Caco-2 (cell line): ENCODE measurements around the gene ZFP1. TPM values are rescaled to one million over a fixed set of nuclear protein-coding genes. Genes with fewer than 3 reads are reported as not detected.

Experiments
- BruUV-seq: library from RNA; stranded (reverse); fragments of 400-500 nt; replicated peaks from 2 replicates; lab custom pipeline; 2021; lab: Mats Ljungman, UMichigan
- CTCF ChIA-PET: fragments of 300-600 bp; sonication (Branson Sonifier 250); formaldehyde crosslinking; loops from one replicate; lab custom pipeline; 2022; ENCODE audit warnings: antibody characterized with exemption; lab: Charles Lee
- POLR2A ChIA-PET: fragments of 300-600 bp; sonication (Branson Sonifier 250); formaldehyde crosslinking; loops from one replicate; lab custom pipeline; 2022; ENCODE audit warnings: antibody characterized with exemption; lab: Charles Lee
- DNase-seq, 2 experiments: peaks; one replicate each; pipeline versions ENCODE4 v3.0.0 to v3.0.0-alpha.2; 2020 to 2022
- H3K27me3 ChIP-seq: replicated peaks from 2 replicates; pipeline ENCODE4 v1.6.0; 2011; ENCODE audit warnings: low read length; ENCODE audit not compliant: control insufficient read depth, insufficient read depth
- H3K36me3 ChIP-seq: 2 replicates; pipeline ENCODE4 v1.5.1; 2011; ENCODE audit warnings: low read length; ENCODE audit not compliant: control insufficient read depth, insufficient read depth
- H3K4me1 ChIP-seq: fragments of 250-450 bp; sonication (Bioruptor Pico); 2 replicates; pipeline ENCODE4 v1.5.1; 2020; ENCODE audit warnings: mild to moderate bottlenecking
- H3K4me3 ChIP-seq: 2 replicates; pipeline ENCODE4 v1.5.1; 2011; ENCODE audit warnings: low read depth, mild to moderate bottlenecking, control low read depth, low read length
- H3K9me3 ChIP-seq: fragments of 250-450 bp; sonication (Bioruptor Pico); 2 replicates; pipeline ENCODE4 v1.5.1; 2020; ENCODE audit warnings: mild to moderate bottlenecking, moderate library complexity
- H3K27ac Mint-ChIP-seq: one replicate; pipeline ENCODE4 v1.8.0; 2022; ENCODE audit warnings: mixed read lengths; ENCODE audit not compliant: unreplicated experiment
- H3K27me3 Mint-ChIP-seq: one replicate; pipeline ENCODE4 v1.8.0; 2022; ENCODE audit warnings: mixed read lengths; ENCODE audit not compliant: insufficient read depth, unreplicated experiment
- H3K36me3 Mint-ChIP-seq: one replicate; pipeline ENCODE4 v1.8.0; 2022; ENCODE audit warnings: mild to moderate bottlenecking, mixed read lengths; ENCODE audit not compliant: insufficient read depth, unreplicated experiment
- H3K4me1 Mint-ChIP-seq: one replicate; pipeline ENCODE4 v1.8.0; 2022; ENCODE audit warnings: low read depth, mixed read lengths; ENCODE audit not compliant: unreplicated experiment
- H3K4me3 Mint-ChIP-seq: one replicate; pipeline ENCODE4 v1.8.0; 2022; ENCODE audit warnings: mild to moderate bottlenecking, moderate library complexity, mixed read lengths; ENCODE audit not compliant: unreplicated experiment
- H3K9me3 Mint-ChIP-seq: one replicate; pipeline ENCODE4 v1.8.0; 2022; ENCODE audit warnings: mixed read lengths; ENCODE audit not compliant: unreplicated experiment
- intact Hi-C: fragments of 100-400 bp; cut with micrococcal nuclease; formaldehyde crosslinking; loops from one replicate; pipeline ENCODE4 v1.10.0; 2022; ENCODE audit not compliant: unreplicated experiment
- total RNA-seq: library from RNA; stranded (reverse); gene quantifications from 2 replicates; pipeline ENCODE4 v1.2.3, GENCODE V29; 2022
- TF ChIP-seq, protein P1 (sequence below), 2 experiments: fragments of 200-600 bp in 1 of 2; IDR thresholded peaks; 1 replicate in 1 of 2; 2 replicates in 1 of 2; pipeline versions ENCODE4 v1.5.1 to v1.8.0; 2011 to 2022; ENCODE audit warnings: antibody characterized with exemption in 1 of 2, control low read depth in 1 of 2, inconsistent platforms in 1 of 2, low read depth in 1 of 2, low read length in 1 of 2, mild to moderate bottlenecking in 1 of 2, moderate library complexity in 1 of 2; ENCODE audit not compliant: insufficient read depth in 1 of 2, severe bottlenecking in 1 of 2, unreplicated experiment in 1 of 2

The ZFP1 gene
- total RNA-seq, 1 experiment from 2014 or later: 11.4 TPM

DNA sequence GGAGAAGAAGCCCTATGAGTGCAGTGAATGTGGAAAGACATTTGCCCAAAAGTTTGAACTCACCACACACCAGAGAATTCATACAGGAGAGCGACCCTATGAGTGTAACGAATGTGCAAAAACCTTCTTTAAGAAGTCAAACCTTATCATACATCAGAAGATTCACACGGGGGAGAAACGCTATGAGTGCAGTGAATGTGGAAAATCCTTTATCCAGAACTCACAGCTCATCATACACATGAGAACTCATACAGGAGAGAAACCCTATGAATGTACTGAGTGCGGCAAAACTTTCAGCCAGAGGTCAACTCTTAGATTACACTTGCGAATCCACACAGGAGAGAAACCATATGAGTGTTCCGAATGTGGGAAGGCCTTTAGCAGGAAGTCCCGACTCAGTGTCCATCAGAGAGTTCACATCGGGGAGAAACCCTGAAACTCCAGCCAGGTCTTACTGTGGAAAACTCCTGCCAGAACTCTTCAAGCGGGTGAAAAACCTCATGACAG is 21.6 kb downstream of the ZFP1 start:
- CTCF ChIA-PET: no interaction called here
- intact Hi-C loops: no loop called here
- H3K36me3 ChIP-seq: peaks cover 13% of the 10 kb centered on the region
- no peaks in the 10 kb centered on the region for H3K4me1 ChIP-seq
- DNase-seq: no peak
- no peak overlapping the region for H3K4me3 Mint-ChIP-seq
- peaks cover 77% of the 10 kb centered on the region for H3K9me3 Mint-ChIP-seq
- no peaks in the 10 kb centered on the region for H3K27me3 ChIP-seq
- H3K36me3 Mint-ChIP-seq: peaks cover 79% of the 10 kb centered on the region
- TF ChIP-seq, protein P1, sequence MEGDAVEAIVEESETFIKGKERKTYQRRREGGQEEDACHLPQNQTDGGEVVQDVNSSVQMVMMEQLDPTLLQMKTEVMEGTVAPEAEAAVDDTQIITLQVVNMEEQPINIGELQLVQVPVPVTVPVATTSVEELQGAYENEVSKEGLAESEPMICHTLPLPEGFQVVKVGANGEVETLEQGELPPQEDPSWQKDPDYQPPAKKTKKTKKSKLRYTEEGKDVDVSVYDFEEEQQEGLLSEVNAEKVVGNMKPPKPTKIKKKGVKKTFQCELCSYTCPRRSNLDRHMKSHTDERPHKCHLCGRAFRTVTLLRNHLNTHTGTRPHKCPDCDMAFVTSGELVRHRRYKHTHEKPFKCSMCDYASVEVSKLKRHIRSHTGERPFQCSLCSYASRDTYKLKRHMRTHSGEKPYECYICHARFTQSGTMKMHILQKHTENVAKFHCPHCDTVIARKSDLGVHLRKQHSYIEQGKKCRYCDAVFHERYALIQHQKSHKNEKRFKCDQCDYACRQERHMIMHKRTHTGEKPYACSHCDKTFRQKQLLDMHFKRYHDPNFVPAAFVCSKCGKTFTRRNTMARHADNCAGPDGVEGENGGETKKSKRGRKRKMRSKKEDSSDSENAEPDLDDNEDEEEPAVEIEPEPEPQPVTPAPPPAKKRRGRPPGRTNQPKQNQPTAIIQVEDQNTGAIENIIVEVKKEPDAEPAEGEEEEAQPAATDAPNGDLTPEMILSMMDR (IDR thresholded peaks at IDR 0.05; ENCODE audit: insufficient read depth in 1 of 2, low read depth in 1 of 2, low read length in 1 of 2, severe bottlenecking in 1 of 2, unreplicated experiment in 1 of 2): no peak
- H3K9me3 ChIP-seq: peaks cover 70% of the 10 kb centered on the region
- no peaks in the 10 kb centered on the region for H3K27me3 Mint-ChIP-seq
- H3K4me3 ChIP-seq: no peak overlapping the region
- POLR2A ChIA-PET: no interaction called here
- no peaks in the 10 kb centered on the region for H3K4me1 Mint-ChIP-seq
- BruUV-seq: no TSS peak
- H3K27ac Mint-ChIP-seq: no peak overlapping the region

DNA sequence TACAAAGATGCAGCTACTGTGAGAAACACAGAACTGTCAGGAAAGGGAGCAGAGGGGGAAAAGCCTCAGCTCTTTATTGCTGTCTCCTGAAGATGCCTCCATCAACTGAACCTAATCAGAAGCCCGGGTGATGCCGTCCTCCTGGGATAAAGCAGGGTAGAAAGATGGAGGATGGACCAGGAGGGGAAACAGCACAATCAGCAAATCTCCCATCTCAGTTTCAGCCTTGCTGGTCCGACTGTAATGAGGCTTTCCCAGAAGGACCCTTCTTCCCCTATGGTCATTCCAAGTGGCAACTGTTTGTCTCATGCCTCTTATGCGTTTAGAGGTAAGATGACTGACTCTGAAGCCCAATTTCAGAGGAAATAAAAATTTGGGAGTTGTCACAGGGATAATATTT is 24.3 kb downstream of the ZFP1 start:
- DNase-seq: no peak
- TF ChIP-seq, protein P1 (IDR thresholded peaks at IDR 0.05; ENCODE audit: insufficient read depth in 1 of 2, low read depth in 1 of 2, low read length in 1 of 2, severe bottlenecking in 1 of 2, unreplicated experiment in 1 of 2): no peak
- no peaks in the 10 kb centered on the region for H3K4me1 Mint-ChIP-seq
- H3K36me3 ChIP-seq: peaks cover 10% of the 10 kb centered on the region
- H3K27me3 Mint-ChIP-seq: no peaks in the 10 kb centered on the region
- no TSS peak for BruUV-seq
- 0 out of 2 replicates have a peak, but pooled peaks cover 4% of the 10 kb centered on the region for H3K4me1 ChIP-seq
- no peak overlapping the region for H3K4me3 ChIP-seq
- ChIA-PET CTCF (no interaction called here), POLR2A (interaction anchor here (0.5 kb wide), 1 partner anchor 1127 kb away, joined by 3 read pairs; no protein-coding TSS in a partner anchor)
- H3K9me3 Mint-ChIP-seq: peaks cover 72% of the 10 kb centered on the region
- H3K36me3 Mint-ChIP-seq: peaks cover 53% of the 10 kb centered on the region
- H3K27ac Mint-ChIP-seq: no peak overlapping the region
- peaks cover 74% of the 10 kb centered on the region for H3K9me3 ChIP-seq
- no peaks in the 10 kb centered on the region for H3K27me3 ChIP-seq
- intact Hi-C loops: no loop called here
- H3K4me3 Mint-ChIP-seq: no peak overlapping the region

DNA sequence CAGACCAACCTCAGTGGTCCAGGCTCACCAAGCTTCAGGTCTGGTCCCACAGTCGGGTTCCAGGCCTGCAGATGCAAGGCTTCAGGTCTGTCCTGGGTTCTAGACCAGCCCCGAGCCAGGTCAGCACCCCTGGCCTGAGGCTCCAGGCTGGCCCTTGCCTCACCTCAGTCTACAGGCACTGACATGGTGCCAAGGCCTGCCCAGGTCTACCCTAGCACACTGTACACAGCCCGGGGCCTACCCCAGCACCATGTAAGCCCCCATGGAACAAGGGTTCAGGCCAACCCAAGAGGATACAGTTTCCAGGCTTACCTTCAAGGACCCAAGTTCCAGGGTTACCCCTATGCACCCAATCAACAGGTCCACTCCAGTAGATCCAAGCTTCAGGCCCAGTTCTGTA is 26.8 kb downstream of the ZFP1 start:
- ChIA-PET CTCF (no interaction called here), POLR2A (no interaction called here)
- intact Hi-C loops: no loop called here
- no peak overlapping the region for H3K27ac Mint-ChIP-seq
- TF ChIP-seq, protein P1 (IDR thresholded peaks at IDR 0.05; ENCODE audit: insufficient read depth in 1 of 2, low read depth in 1 of 2, low read length in 1 of 2, severe bottlenecking in 1 of 2, unreplicated experiment in 1 of 2): no peak
- H3K4me3 ChIP-seq: no peak overlapping the region
- 0 out of 2 replicates have a peak, but pooled peaks cover 4% of the 10 kb centered on the region for H3K4me1 ChIP-seq
- peaks cover 28% of the 10 kb centered on the region for H3K36me3 Mint-ChIP-seq
- H3K36me3 ChIP-seq: peaks cover 5% of the 10 kb centered on the region
- H3K4me1 Mint-ChIP-seq: no peaks in the 10 kb centered on the region
- H3K4me3 Mint-ChIP-seq: no peak overlapping the region
- no peaks in the 10 kb centered on the region for H3K27me3 ChIP-seq
- peaks cover 58% of the 10 kb centered on the region for H3K9me3 ChIP-seq
- no peaks in the 10 kb centered on the region for H3K27me3 Mint-ChIP-seq
- no peak for DNase-seq
- H3K9me3 Mint-ChIP-seq: peaks cover 56% of the 10 kb centered on the region
- BruUV-seq: no TSS peak
